SK-N-SH treated with all-trans-retinoic acid at 6 μM for 48 hours (cell line): ENCODE results near the gene EHD4.

Source experiments
- ATAC-seq: fragments of 200-7000 bp; cut with Tn5 transposase; 3 replicates; pipeline ENCODE4 v1.9.1; 2020; ENCODE audit warnings: mild to moderate bottlenecking, moderate library complexity
- BACH2 ChIP-seq: fragments of 250-450 bp; sonication (Bioruptor Pico); IDR thresholded peaks from 2 replicates; pipeline ENCODE4 v1.9.0; 2021; ENCODE audit warnings: mild to moderate bottlenecking, borderline replicate concordance
- ESRRG ChIP-seq: fragments of 250-450 bp; sonication (Bioruptor Pico); IDR thresholded peaks from 2 replicates; pipeline ENCODE4 v1.6.1; 2021; ENCODE audit warnings: mild to moderate bottlenecking
- GLIS3 ChIP-seq: fragments of 250-450 bp; sonication (Bioruptor Pico); IDR thresholded peaks from 2 replicates; pipeline ENCODE4 v1.5.0; 2020; ENCODE audit warnings: mild to moderate bottlenecking, moderate library complexity
- ISL1 ChIP-seq: fragments of 250-450 bp; sonication (Bioruptor Pico); IDR thresholded peaks from 2 replicates; pipeline ENCODE4 v2.1.2; 2022; ENCODE audit warnings: mild to moderate bottlenecking, moderate library complexity
- OSR1 ChIP-seq: fragments of 250-450 bp; sonication (Bioruptor Pico); IDR thresholded peaks from 2 replicates; pipeline ENCODE4 v1.8.0; 2022; ENCODE audit warnings: moderate library complexity, mild to moderate bottlenecking, inconsistent platforms
- PPARA ChIP-seq: fragments of 250-450 bp; sonication (Bioruptor Pico); IDR thresholded peaks from 2 replicates; pipeline ENCODE4 v1.5.0; 2020; ENCODE audit warnings: mild to moderate bottlenecking, borderline replicate concordance
- RARB ChIP-seq: fragments of 250-450 bp; sonication (Bioruptor Pico); IDR thresholded peaks from 2 replicates; pipeline ENCODE4 v1.8.0; 2021; ENCODE audit warnings: mild to moderate bottlenecking, moderate library complexity
- TOX ChIP-seq: fragments of 250-450 bp; sonication (Bioruptor Pico); IDR thresholded peaks from 2 replicates; pipeline ENCODE4 v1.8.0; 2021; ENCODE audit warnings: mild to moderate bottlenecking, moderate library complexity, borderline replicate concordance
- ZFP3 ChIP-seq: fragments of 250-450 bp; sonication (Bioruptor Pico); IDR thresholded peaks from 2 replicates; pipeline ENCODE4 v1.5.0; 2020; ENCODE audit warnings: mild to moderate bottlenecking, moderate library complexity
- ZFP30 ChIP-seq: fragments of 450-650 bp; formaldehyde crosslinking; IDR thresholded peaks from 2 replicates; pipeline ENCODE4 v1.5.0; 2022; ENCODE audit warnings: mild to moderate bottlenecking, moderate library complexity
- ZNF565 ChIP-seq: fragments of 450-650 bp; formaldehyde crosslinking; conservative IDR thresholded peaks from 2 replicates; pipeline ENCODE4 v1.5.0; 2020; ENCODE audit warnings: low read depth, mild to moderate bottlenecking, moderate library complexity
- ZNF70 ChIP-seq: fragments of 450-650 bp; formaldehyde crosslinking; IDR thresholded peaks from 2 replicates; pipeline ENCODE4 v1.5.0; 2020; ENCODE audit warnings: mild to moderate bottlenecking, moderate library complexity
- TF ChIP-seq, protein P1 (sequence below): fragments of 250-450 bp; sonication (Bioruptor Pico); IDR thresholded peaks from 2 replicates; pipeline ENCODE4 v1.8.0; 2020; ENCODE audit warnings: mild to moderate bottlenecking, moderate library complexity, borderline replicate concordance
- TF ChIP-seq, protein P2 (sequence below): fragments of 250-450 bp; sonication (Bioruptor Pico); IDR thresholded peaks from 2 replicates; pipeline ENCODE4 v1.5.0; 2020; ENCODE audit warnings: mild to moderate bottlenecking, moderate library complexity
- TF ChIP-seq, protein P3 (sequence below): fragments of 250-450 bp; sonication (Bioruptor Pico); IDR thresholded peaks from 2 replicates; pipeline ENCODE4 v1.8.0; 2021; ENCODE audit warnings: low read depth, mild to moderate bottlenecking, moderate library complexity, borderline replicate concordance

Gene EHD4

DNA sequence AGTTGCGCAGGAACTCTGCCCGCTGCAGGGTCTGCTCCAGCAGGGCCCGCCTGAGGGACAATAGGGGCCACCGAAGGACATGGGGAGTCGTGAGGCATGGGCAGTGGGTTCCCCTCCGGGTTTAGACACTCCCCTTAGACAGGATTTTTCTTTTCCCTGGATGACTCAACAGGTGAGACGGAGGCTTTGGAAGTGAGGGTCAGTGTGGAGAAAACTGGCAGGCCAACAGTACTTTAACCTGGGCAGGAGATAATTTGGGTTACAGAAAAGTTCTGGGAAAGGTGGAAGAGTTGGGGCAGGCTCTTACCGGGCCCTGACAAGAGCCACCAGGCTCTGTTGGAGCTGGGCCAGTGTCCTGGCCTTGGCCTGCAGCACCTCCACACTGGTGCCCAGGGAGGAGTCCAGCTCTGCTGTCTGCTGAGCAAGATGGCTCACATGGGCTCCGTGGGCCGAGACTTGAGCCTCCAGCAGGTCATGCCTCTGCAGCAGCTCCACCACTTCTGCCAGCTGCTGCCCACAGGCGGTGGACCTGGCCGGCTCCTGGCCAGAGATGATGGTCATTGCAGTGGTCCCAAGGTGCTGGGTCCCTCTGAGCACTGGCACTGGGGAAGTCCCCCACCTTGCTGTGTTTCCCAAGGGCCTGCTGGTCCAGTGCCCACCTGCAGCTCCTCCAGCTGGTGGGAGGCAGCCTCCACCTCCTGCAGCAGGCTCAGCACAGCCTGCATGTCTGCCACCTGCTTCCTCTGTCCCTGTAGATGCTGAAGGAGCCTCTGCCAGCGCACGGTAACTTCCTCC, 89.5 kb downstream of the EHD4 start (continued):
- TF ChIP-seq, protein P1, sequence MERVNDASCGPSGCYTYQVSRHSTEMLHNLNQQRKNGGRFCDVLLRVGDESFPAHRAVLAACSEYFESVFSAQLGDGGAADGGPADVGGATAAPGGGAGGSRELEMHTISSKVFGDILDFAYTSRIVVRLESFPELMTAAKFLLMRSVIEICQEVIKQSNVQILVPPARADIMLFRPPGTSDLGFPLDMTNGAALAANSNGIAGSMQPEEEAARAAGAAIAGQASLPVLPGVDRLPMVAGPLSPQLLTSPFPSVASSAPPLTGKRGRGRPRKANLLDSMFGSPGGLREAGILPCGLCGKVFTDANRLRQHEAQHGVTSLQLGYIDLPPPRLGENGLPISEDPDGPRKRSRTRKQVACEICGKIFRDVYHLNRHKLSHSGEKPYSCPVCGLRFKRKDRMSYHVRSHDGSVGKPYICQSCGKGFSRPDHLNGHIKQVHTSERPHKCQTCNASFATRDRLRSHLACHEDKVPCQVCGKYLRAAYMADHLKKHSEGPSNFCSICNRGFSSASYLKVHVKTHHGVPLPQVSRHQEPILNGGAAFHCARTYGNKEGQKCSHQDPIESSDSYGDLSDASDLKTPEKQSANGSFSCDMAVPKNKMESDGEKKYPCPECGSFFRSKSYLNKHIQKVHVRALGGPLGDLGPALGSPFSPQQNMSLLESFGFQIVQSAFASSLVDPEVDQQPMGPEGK (CRISPR knock-in tag): no peak
- TF ChIP-seq RARB (CRISPR knock-in tag) (no peak), TOX (CRISPR knock-in tag) (no peak)

DNA sequence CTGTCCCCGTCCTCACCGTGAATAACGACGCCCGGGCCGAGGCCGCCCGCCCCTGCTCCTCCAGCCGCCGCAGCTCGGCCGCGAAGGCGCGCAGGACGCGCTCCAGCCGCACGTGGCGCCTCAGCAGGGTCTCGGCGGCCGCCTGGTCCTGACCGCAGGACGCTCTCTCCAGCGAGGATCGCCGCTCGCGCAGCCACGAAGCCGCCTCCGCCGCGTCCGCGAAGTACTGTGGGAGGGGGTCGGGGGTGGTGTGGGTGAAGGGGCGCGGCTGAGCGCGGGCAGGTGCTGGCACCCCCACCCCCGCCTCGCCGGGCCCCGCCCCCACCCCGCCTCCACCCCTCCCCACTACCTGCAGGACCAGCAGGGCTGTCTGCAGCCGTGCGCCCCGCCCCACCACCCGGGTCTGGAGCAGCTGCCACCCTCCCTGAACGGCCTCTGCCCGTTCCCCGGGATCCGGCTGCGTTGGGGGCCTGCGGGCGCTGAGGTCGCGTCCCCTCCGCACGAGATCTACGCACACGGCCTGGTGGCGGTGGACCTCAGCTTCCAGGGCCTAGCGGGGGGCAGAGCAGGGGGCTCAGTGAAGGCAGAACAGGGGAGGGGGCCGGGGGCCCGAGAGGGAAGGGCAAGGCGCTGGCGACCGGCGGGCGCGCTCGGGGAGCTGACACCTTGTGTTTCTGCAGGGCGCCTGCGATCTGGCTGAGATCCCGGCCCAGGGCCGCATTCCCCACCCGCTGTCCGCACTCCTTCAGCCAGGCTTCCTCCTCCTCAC, 90.3 kb downstream of the EHD4 start:
- no peak for ATAC-seq
- TF ChIP-seq, protein P1 (CRISPR knock-in tag): no peak
- no peak for TF ChIP-seq ZFP30
- TF ChIP-seq ZNF565 (CRISPR knock-in tag): no peak
- TF ChIP-seq ISL1: no peak
- TF ChIP-seq TOX (CRISPR knock-in tag): no peak
- TF ChIP-seq ESRRG: no peak
- TF ChIP-seq RARB (CRISPR knock-in tag): no peak
- TF ChIP-seq GLIS3 (CRISPR knock-in tag): no peak
- no peak for TF ChIP-seq PPARA (CRISPR knock-in tag)
- TF ChIP-seq ZNF70 (CRISPR knock-in tag): no peak
- TF ChIP-seq BACH2 (CRISPR knock-in tag): no peak
- no peak for TF ChIP-seq OSR1 (CRISPR knock-in tag)
- TF ChIP-seq ZFP3 (CRISPR knock-in tag): no peak
- TF ChIP-seq, protein P2, sequence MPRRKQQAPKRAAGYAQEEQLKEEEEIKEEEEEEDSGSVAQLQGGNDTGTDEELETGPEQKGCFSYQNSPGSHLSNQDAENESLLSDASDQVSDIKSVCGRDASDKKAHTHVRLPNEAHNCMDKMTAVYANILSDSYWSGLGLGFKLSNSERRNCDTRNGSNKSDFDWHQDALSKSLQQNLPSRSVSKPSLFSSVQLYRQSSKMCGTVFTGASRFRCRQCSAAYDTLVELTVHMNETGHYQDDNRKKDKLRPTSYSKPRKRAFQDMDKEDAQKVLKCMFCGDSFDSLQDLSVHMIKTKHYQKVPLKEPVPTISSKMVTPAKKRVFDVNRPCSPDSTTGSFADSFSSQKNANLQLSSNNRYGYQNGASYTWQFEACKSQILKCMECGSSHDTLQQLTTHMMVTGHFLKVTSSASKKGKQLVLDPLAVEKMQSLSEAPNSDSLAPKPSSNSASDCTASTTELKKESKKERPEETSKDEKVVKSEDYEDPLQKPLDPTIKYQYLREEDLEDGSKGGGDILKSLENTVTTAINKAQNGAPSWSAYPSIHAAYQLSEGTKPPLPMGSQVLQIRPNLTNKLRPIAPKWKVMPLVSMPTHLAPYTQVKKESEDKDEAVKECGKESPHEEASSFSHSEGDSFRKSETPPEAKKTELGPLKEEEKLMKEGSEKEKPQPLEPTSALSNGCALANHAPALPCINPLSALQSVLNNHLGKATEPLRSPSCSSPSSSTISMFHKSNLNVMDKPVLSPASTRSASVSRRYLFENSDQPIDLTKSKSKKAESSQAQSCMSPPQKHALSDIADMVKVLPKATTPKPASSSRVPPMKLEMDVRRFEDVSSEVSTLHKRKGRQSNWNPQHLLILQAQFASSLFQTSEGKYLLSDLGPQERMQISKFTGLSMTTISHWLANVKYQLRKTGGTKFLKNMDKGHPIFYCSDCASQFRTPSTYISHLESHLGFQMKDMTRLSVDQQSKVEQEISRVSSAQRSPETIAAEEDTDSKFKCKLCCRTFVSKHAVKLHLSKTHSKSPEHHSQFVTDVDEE: no peak
- TF ChIP-seq, protein P3, sequence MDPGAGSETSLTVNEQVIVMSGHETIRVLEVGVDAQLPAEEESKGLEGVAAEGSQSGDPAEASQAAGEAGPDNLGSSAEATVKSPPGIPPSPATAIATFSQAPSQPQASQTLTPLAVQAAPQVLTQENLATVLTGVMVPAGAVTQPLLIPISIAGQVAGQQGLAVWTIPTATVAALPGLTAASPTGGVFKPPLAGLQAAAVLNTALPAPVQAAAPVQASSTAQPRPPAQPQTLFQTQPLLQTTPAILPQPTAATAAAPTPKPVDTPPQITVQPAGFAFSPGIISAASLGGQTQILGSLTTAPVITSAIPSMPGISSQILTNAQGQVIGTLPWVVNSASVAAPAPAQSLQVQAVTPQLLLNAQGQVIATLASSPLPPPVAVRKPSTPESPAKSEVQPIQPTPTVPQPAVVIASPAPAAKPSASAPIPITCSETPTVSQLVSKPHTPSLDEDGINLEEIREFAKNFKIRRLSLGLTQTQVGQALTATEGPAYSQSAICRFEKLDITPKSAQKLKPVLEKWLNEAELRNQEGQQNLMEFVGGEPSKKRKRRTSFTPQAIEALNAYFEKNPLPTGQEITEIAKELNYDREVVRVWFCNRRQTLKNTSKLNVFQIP (CRISPR knock-in tag): no peak

DNA sequence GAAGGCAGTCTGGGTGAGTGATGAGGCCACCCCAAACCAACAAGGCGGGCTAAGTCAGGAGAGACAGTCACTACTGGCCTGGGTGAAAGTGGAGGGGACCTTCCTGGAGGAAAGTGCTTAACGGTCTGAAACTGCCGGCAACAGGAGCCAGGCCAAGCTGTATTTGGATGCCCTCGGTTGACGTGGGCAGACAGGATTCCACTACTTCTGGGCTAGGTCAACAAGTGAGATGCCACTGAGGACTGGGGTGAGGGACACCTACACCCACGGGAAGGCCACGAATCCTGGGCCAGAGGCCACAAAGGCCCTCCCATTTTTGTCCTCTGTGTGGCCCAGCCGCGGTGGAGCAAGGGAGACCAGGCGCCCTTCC, 90.8 kb downstream of the EHD4 start:
- ATAC-seq: no peak
- TF ChIP-seq GLIS3 (CRISPR knock-in tag) (no peak), ISL1 (no peak)

DNA sequence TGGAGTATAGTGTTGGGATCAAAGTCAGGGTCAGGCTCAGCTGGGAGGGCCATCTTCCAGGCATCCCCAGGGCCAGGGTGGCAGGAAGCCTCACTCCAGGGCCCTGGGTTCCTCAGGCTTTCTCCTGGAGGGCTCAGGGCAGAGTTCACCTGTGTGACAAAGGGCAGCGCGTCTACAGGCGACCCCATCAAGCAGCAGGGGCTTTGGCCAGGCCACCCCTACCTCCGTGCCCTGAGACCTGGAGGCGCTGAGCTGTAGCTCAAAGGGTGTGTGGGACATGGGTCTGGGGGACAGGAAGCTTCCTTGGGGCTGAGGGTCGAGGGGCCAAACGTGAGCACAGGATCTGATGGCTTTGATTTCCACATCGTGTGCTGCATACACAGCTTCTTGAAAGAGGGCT, 91.3 kb downstream of the EHD4 start:
- no peak for TF ChIP-seq ZFP3 (CRISPR knock-in tag)
- TF ChIP-seq, protein P2: no peak
- TF ChIP-seq ISL1: no peak
- ATAC-seq: no peak
